NCI-H2171 treated with DMSO at 0.1 percent for 48 hours (cell line): Measurements from ENCODE around the gene OLR1.

Experiments used
- DNase-seq: peaks from one replicate; lab custom pipeline; 2025; lab: John Stamatoyannopoulos, UW

OLR1 gene

GRCh38 chr12:10153271-10154144, 18.4 kb downstream of the OLR1 start:
- DNase-seq = peak; percentile 23

- DNase-seq = no peak
These were observed 20.3 kb downstream of the OLR1 start for GRCh38 chr12:10151621-10152020.

- no peak for DNase-seq
These were observed 24.1 kb downstream of the OLR1 start for GRCh38 chr12:10147714-10148403.

GRCh38 chr12:10142976-10143589, 28.8 kb downstream of the OLR1 start:
- DNase-seq = no peak

- peak; percentile 4 for DNase-seq
These were observed 31.9 kb downstream of the OLR1 start for GRCh38 chr12:10140001-10140400.

GRCh38 chr12:10136637-10137205, 35.2 kb downstream of the OLR1 start:
- DNase-seq = peak; percentile 11

GRCh38 chr12:10135126-10135525, 36.8 kb downstream of the OLR1 start:
- DNase-seq = no peak

GRCh38 chr12:10132850-10133370, 39.0 kb downstream of the OLR1 start:
- no peak for DNase-seq

- no peak for DNase-seq
These were observed 40.7 kb downstream of the OLR1 start for GRCh38 chr12:10131111-10131690.

- no peak for DNase-seq
These were observed 41.9 kb downstream of the OLR1 start, which contains the start of gene CLEC7A for GRCh38 chr12:10130042-10130441. Gene CLEC7A, minus strand, starts transcription at chr12:10130199. Its CDS starts 117 bp downstream, at chr12:10130082.

GRCh38 chr12:10128687-10129086, 43.2 kb downstream of the OLR1 start:
- no peak for DNase-seq

GRCh38 chr12:10126413-10126812, 45.5 kb downstream of the OLR1 start:
- DNase-seq = no peak

- no peak for DNase-seq
These were observed 49.2 kb downstream of the OLR1 start for GRCh38 chr12:10122689-10123088.

- DNase-seq = no peak
These were observed 50.7 kb downstream of the OLR1 start for GRCh38 chr12:10121278-10121677.

GRCh38 chr12:10119066-10119465, 52.9 kb downstream of the OLR1 start:
- no peak for DNase-seq

GRCh38 chr12:10115890-10116289, 56.0 kb downstream of the OLR1 start:
- no peak for DNase-seq

GRCh38 chr12:10115311-10115710, 56.6 kb downstream of the OLR1 start:
- DNase-seq = no peak

- DNase-seq = no peak
These were observed 58.0 kb downstream of the OLR1 start for GRCh38 chr12:10113920-10114319.

- DNase-seq = no peak
These were observed 58.9 kb downstream of the OLR1 start for GRCh38 chr12:10113075-10113474.

- no peak for DNase-seq
These were observed 60.5 kb downstream of the OLR1 start for GRCh38 chr12:10111451-10111850.

- no peak for DNase-seq
These were observed 61.6 kb downstream of the OLR1 start for GRCh38 chr12:10110256-10110844.
